Bone marrow (tissue), 2 donors: Measurements from ENCODE around the gene NFATC2IP.
"Not testable (repeated sequence)": the region's sequence is repeated elsewhere in the genome, so short reads cannot be mapped to it uniquely, and the experiment has no call there.

Experiments
- DNase-seq, 2 donors: peaks; one replicate each; lab custom pipeline; 2025; lab: John Stamatoyannopoulos, UW

Gene NFATC2IP

GRCh38 chr16:28974007-28974436 is 23.3 kb downstream of the NFATC2IP start:
- DNase-seq: peak in 1 of 2 donors; percentile 25

GRCh38 chr16:28974437-28975157 is 23.9 kb downstream of the NFATC2IP start, which contains the start of gene SPNS1:
Gene SPNS1, plus strand, starts transcription at chr16:28974778. Its CDS starts 374 bp downstream, at chr16:28975152.
- DNase-seq: peak; percentile 81 to 83

GRCh38 chr16:28975158-28975599 is 24.4 kb downstream of the NFATC2IP start:
- no peak for DNase-seq

- no peak for DNase-seq
Observed at GRCh38 chr16:28977703-28978662, 27.2 kb downstream of the NFATC2IP start.

GRCh38 chr16:28980330-28980729 is 29.6 kb downstream of the NFATC2IP start:
- DNase-seq: not testable (repeated sequence)

- no peak for DNase-seq
Observed at GRCh38 chr16:28980929-28981328, 30.2 kb downstream of the NFATC2IP start.

- peak in 1 of 2 donors; percentile 19 for DNase-seq
Observed at GRCh38 chr16:28981517-28981916, 30.8 kb downstream of the NFATC2IP start.

GRCh38 chr16:28982418-28982817 is 31.7 kb downstream of the NFATC2IP start:
- no peak for DNase-seq

- DNase-seq: no peak
Observed at GRCh38 chr16:28982949-28983348, 32.2 kb downstream of the NFATC2IP start.

- no peak for DNase-seq
Observed at GRCh38 chr16:28983644-28984043, 32.9 kb downstream of the NFATC2IP start.

- DNase-seq: no peak
Observed at GRCh38 chr16:28984091-28984490, 33.4 kb downstream of the NFATC2IP start.

- DNase-seq: peak; percentile 70 to 90
Observed at GRCh38 chr16:28984619-28985135, 33.9 kb downstream of the NFATC2IP start, which contains the start of gene LAT. Gene LAT, plus strand, starts transcription at chr16:28985052. Its CDS starts 366 bp downstream, at chr16:28985418.

- no peak for DNase-seq
Observed at GRCh38 chr16:28985211-28986041, 34.7 kb downstream of the NFATC2IP start.

- DNase-seq: no peak
Observed at GRCh38 chr16:28986046-28986445, 35.3 kb downstream of the NFATC2IP start.

- DNase-seq: no peak
Observed at GRCh38 chr16:28986492-28986891, 35.8 kb downstream of the NFATC2IP start.

GRCh38 chr16:28987170-28987853 is 36.6 kb downstream of the NFATC2IP start:
- DNase-seq: no peak

GRCh38 chr16:28989363-28989762 is 38.6 kb downstream of the NFATC2IP start:
- no peak for DNase-seq

GRCh38 chr16:28990375-28991040 is 39.8 kb downstream of the NFATC2IP start:
- DNase-seq: no peak

GRCh38 chr16:28991687-28992086 is 41.0 kb downstream of the NFATC2IP start:
- DNase-seq: no peak

- no peak for DNase-seq
Observed at GRCh38 chr16:28992496-28992895, 41.8 kb downstream of the NFATC2IP start.
